GM21423 (cell line): ENCODE data around the gene TNFRSF8.

ENCODE experiments used
- ATAC-seq: cut with Tn5 transposase; IDR thresholded peaks from one replicate; pipeline ENCODE4 v1.9.1; 2021; ENCODE audit warnings: mild to moderate bottlenecking, moderate library complexity; ENCODE audit not compliant: unreplicated experiment

The TNFRSF8 gene

GRCh38 chr1:12171206-12172041, 108.3 kb downstream of the TNFRSF8 start:
- no peak for ATAC-seq

GRCh38 chr1:12172042-12172851, 109.1 kb downstream of the TNFRSF8 start:
- no peak for ATAC-seq

- no peak for ATAC-seq
Observed at GRCh38 chr1:12173041-12173509, 110.0 kb downstream of the TNFRSF8 start.

GRCh38 chr1:12173631-12174121, 110.6 kb downstream of the TNFRSF8 start:
- ATAC-seq, result no peak

- no peak for ATAC-seq
Observed at GRCh38 chr1:12174924-12175810, 112.1 kb downstream of the TNFRSF8 start.

GRCh38 chr1:12176298-12177118, 113.4 kb downstream of the TNFRSF8 start:
- no peak for ATAC-seq

GRCh38 chr1:12177156-12177998, 114.3 kb downstream of the TNFRSF8 start:
- no peak for ATAC-seq

GRCh38 chr1:12177999-12178441, 114.9 kb downstream of the TNFRSF8 start:
- no peak for ATAC-seq

- ATAC-seq, result no peak
Observed at GRCh38 chr1:12178511-12178910, 115.4 kb downstream of the TNFRSF8 start.

- ATAC-seq, result no peak
Observed at GRCh38 chr1:12179111-12179519, 116.0 kb downstream of the TNFRSF8 start.

GRCh38 chr1:12179676-12180075, 116.6 kb downstream of the TNFRSF8 start:
- ATAC-seq, result no peak

- no peak for ATAC-seq
Observed at GRCh38 chr1:12180315-12180714, 117.2 kb downstream of the TNFRSF8 start.

GRCh38 chr1:12180903-12181302, 117.8 kb downstream of the TNFRSF8 start:
- ATAC-seq, result no peak

GRCh38 chr1:12181568-12181967, 118.5 kb downstream of the TNFRSF8 start:
- no peak for ATAC-seq

- no peak for ATAC-seq
Observed at GRCh38 chr1:12182410-12182984, 119.4 kb downstream of the TNFRSF8 start.

- no peak for ATAC-seq
Observed at GRCh38 chr1:12183095-12183794, 120.1 kb downstream of the TNFRSF8 start.

- ATAC-seq, result no peak
Observed at GRCh38 chr1:12184008-12184681, 121.0 kb downstream of the TNFRSF8 start.
